HCT116 (cell line): ENCODE measurements around the gene SLC9A7. TPM values are rescaled to one million over a fixed set of nuclear protein-coding genes. Genes with fewer than 3 reads are reported as not detected.

Experiments used
- ATAC-seq: fragments of 200-7000 bp; cut with Tn5 transposase; 2 replicates; pipeline ENCODE4 v1.9.1; 2020; ENCODE audit warnings: mild to moderate bottlenecking, moderate library complexity
- BruUV-seq: library from RNA; stranded (reverse); fragments of 400-500 nt; replicated peaks from 2 replicates; lab custom pipeline; 2021; lab: Mats Ljungman, UMichigan
- CTCF ChIA-PET: fragments of 300-600 bp; sonication (Branson Sonifier 250); formaldehyde crosslinking; loops from one replicate; lab custom pipeline; 2021; ENCODE audit warnings: antibody characterized with exemption; lab: Charles Lee
- POLR2A ChIA-PET: fragments of 300-600, 350-600 bp; sonication (Branson Sonifier 250); formaldehyde crosslinking; loops from one replicate; lab custom pipeline; 2021; ENCODE audit warnings: antibody characterized with exemption; lab: Charles Lee
- RAD21 ChIA-PET, 2 experiments: fragments of 300-600 bp; sonication (Branson Sonifier 250); formaldehyde crosslinking; loops; one replicate each; lab custom pipeline; 2023; ENCODE audit warnings: low total read pairs in 2 of 2; ENCODE audit not compliant: uncharacterized antibody in 2 of 2, unreplicated experiment in 2 of 2, low non-redundant PET in 1 of 2; lab: Charles Lee
- DNase-seq: peaks from one replicate; pipeline ENCODE4 v3.0.0-alpha.2; 2010; ENCODE audit warnings: low read depth, low spot score
- H2AFZ ChIP-seq: fragments of 200-600 bp; shearing (Covaris generic), sonication (generic); 2 replicates; pipeline ENCODE4 v1.6.1; 2017; ENCODE audit warnings: low read depth, mixed run types, mixed read lengths, antibody characterized with exemption, low read length; ENCODE audit not compliant: poor library complexity, severe bottlenecking
- H3K27ac ChIP-seq: 2 replicates; pipeline ENCODE4 v1.5.1; 2012; ENCODE audit warnings: low read depth, low read length
- H3K27me3 ChIP-seq: fragments of 200-600 bp; sonication (generic); 2 replicates; pipeline ENCODE4 v1.6.1; 2016; ENCODE audit warnings: mixed run types, low read length, mixed read lengths; ENCODE audit not compliant: insufficient read depth
- H3K36me3 ChIP-seq, 2 experiments: fragments of 200-500 bp in 1 of 2; fragments of 200-600 bp in 1 of 2; sonication (Bioruptor generic) in 1 of 2; sonication (generic) in 1 of 2; 2 replicates each; pipeline versions ENCODE4 v1.5.1 to v1.6.1; 2014 to 2016; ENCODE audit warnings: low read length in 2 of 2, inconsistent platforms in 1 of 2, mixed read lengths in 1 of 2, mixed run types in 1 of 2; ENCODE audit not compliant: insufficient read depth in 2 of 2, control insufficient read depth in 1 of 2
- H3K4me1 ChIP-seq, 2 experiments: fragments of 200-600 bp in 1 of 2; sonication (generic) in 1 of 2; 2 replicates each; pipeline versions ENCODE4 v1.5.1 to v1.6.1; 2012 to 2017; ENCODE audit warnings: low read length in 2 of 2, inconsistent platforms in 1 of 2, mild to moderate bottlenecking in 1 of 2, mixed read lengths in 1 of 2, mixed run types in 1 of 2, moderate library complexity in 1 of 2; ENCODE audit not compliant: insufficient read depth in 2 of 2, control insufficient read depth in 1 of 2
- H3K4me2 ChIP-seq: fragments of 200-600 bp; sonication (generic); 2 replicates; pipeline ENCODE4 v1.6.1; 2017; ENCODE audit warnings: mixed run types, low read length, mixed read lengths
- H3K4me3 ChIP-seq, 2 experiments: fragments of 200-600 bp in 1 of 2; sonication (generic) in 1 of 2; replicated peaks in 1 of 2; 2 replicates each; pipeline ENCODE4 v1.5.1; 2011 to 2016; ENCODE audit warnings: low read length in 2 of 2, control low read depth in 1 of 2, low read depth in 1 of 2, mild to moderate bottlenecking in 1 of 2, mixed read lengths in 1 of 2, mixed run types in 1 of 2
- H3K79me2 ChIP-seq: fragments of 200-600 bp; sonication (generic); 2 replicates; pipeline ENCODE4 v1.6.1; 2017; ENCODE audit warnings: mild to moderate bottlenecking, mixed run types, low read length, moderate library complexity, mixed read lengths; ENCODE audit not compliant: insufficient read depth
- H3K9ac ChIP-seq: fragments of 200-600 bp; sonication (generic); 2 replicates; pipeline ENCODE4 v1.6.1; 2016; ENCODE audit warnings: low read length, mixed read lengths
- H3K9me2 ChIP-seq: fragments of 200-600 bp; sonication (generic), shearing (Covaris generic); 2 replicates; pipeline ENCODE4 v1.6.1; 2017; ENCODE audit warnings: mixed run types, mild to moderate bottlenecking, moderate library complexity; ENCODE audit not compliant: insufficient read depth
- H3K9me3 ChIP-seq, 2 experiments: fragments of 200-500 bp in 1 of 2; fragments of 200-600 bp in 1 of 2; sonication (Bioruptor generic) in 1 of 2; sonication (generic) in 1 of 2; 2 replicates each; pipeline ENCODE4 v1.6.1; 2014 to 2017; ENCODE audit warnings: low read length in 2 of 2, mixed read lengths in 2 of 2, inconsistent platforms in 1 of 2, low read depth in 1 of 2, mild to moderate bottlenecking in 1 of 2, mixed run types in 1 of 2, moderate library complexity in 1 of 2; ENCODE audit not compliant: control insufficient read depth in 1 of 2, insufficient read depth in 1 of 2
- H4K20me1 ChIP-seq: fragments of 200-600 bp; sonication (generic), shearing (Covaris generic); 2 replicates; pipeline ENCODE4 v1.6.1; 2017; ENCODE audit warnings: mixed run types, mild to moderate bottlenecking, moderate library complexity; ENCODE audit not compliant: insufficient read depth
- CBX3 ChIP-seq: IDR thresholded peaks from 2 replicates; pipeline ENCODE4 v1.6.1; 2012; ENCODE audit warnings: low read depth
- CTCF ChIP-seq, 3 experiments: fragments of 200-600 bp in 1 of 3; sonication (generic) in 1 of 3; IDR thresholded peaks in 2 of 3; conservative IDR thresholded peaks in 1 of 3; 2 replicates each; pipeline ENCODE4 v1.5.1; 2012 to 2017; ENCODE audit warnings: low read depth in 2 of 3, low read length in 2 of 3, antibody characterized with exemption in 1 of 3, borderline replicate concordance in 1 of 3, control low read depth in 1 of 3, mild to moderate bottlenecking in 1 of 3, mixed read lengths in 1 of 3, mixed run types in 1 of 3, moderate library complexity in 1 of 3; ENCODE audit not compliant: insufficient read depth in 1 of 3
- ELF1 ChIP-seq: IDR thresholded peaks from 2 replicates; pipeline ENCODE4 v1.6.1; 2012; ENCODE audit warnings: low read depth, borderline replicate concordance
- MAX ChIP-seq: IDR thresholded peaks from 2 replicates; pipeline ENCODE4 v1.6.1; 2012
- POLR2A ChIP-seq: IDR thresholded peaks from 2 replicates; pipeline ENCODE4 v1.7.0; 2011; ENCODE audit warnings: borderline replicate concordance; ENCODE audit not compliant: insufficient read depth, insufficient read length; ENCODE audit errors: extremely low read depth
- POLR2AphosphoS5 ChIP-seq: IDR thresholded peaks from 2 replicates; pipeline ENCODE4 v1.6.1; 2011; ENCODE audit warnings: mild to moderate bottlenecking, low read depth, low read length, moderate library complexity
- intact Hi-C: fragments of 100-400 bp; cut with micrococcal nuclease; formaldehyde crosslinking; loops from 2 replicates; pipeline ENCODE4 v1.10.0; 2022
- total RNA-seq: library from RNA; stranded (reverse); gene quantifications from one replicate; pipeline ENCODE4 v1.2.1, GENCODE V29; 2021; ENCODE audit not compliant: unreplicated experiment

The SLC9A7 gene
- total RNA-seq, 1 experiment from 2014 or later, result 18.6 TPM

GRCh38 chrX:46782034-46782433 is 23.1 kb upstream of the SLC9A7 start:
- no peak overlapping the region for H3K27ac ChIP-seq
- CTCF ChIA-PET, result no interaction called here
- TF ChIP-seq ELF1 (no peak), CBX3 (no peak), MAX (no peak), POLR2A (no peak), CTCF (IDR thresholded peaks at IDR 0.05 in 2 of 3, conservative IDR thresholded peaks at IDR 0.05 in 1 of 3; ENCODE audit: borderline replicate concordance in 1 of 3, insufficient read depth in 1 of 3, low read depth in 2 of 3, low read length in 2 of 3) (no peak), POLR2AphosphoS5 (no peak)
- TF ChIP-seq, all 23 proteins: peak for 0
- ChIA-PET POLR2A (no interaction called here), RAD21 (no interaction called here)
- Histone ChIP-seq H4K20me1 (no peaks in the 10 kb centered on the region), H3K4me3 (no peak overlapping the region), H3K4me2 (no peak overlapping the region), H3K9ac (no peak overlapping the region), H3K36me3 (no peaks in the 10 kb centered on the region), H3K27me3 (no peaks in the 10 kb centered on the region), H3K9me2 (no peaks in the 10 kb centered on the region), H3K9me3 (no peaks in the 10 kb centered on the region), H3K4me1 (peaks cover 3 to 16% of the 10 kb centered on the region in 2 experiments; a peak in 2 of 4 replicates), H2AFZ (no peak overlapping the region), H3K79me2 (no peaks in the 10 kb centered on the region)
- intact Hi-C loops, result no loop called here
- BruUV-seq, result no TSS peak
- ATAC-seq (no peak), DNase-seq (no peak)
